Kidney epithelial cell (primary cell): Measurements from ENCODE around the gene DONSON. TPM values are rescaled to one million over a fixed set of nuclear protein-coding genes. Genes with fewer than 3 reads are reported as not detected.
"Not testable (repeated sequence)": the region's sequence is repeated elsewhere in the genome, so short reads cannot be mapped to it uniquely, and the experiment has no call there.

Source experiments
- DNase-seq: peaks from one replicate; pipeline ENCODE4 v3.0.0-alpha.2; 2010; ENCODE audit warnings: low read depth
- H3K27me3 ChIP-seq: 2 replicates; pipeline ENCODE4 v1.6.0; 2011; ENCODE audit warnings: low read length; ENCODE audit not compliant: control insufficient read depth, insufficient read depth
- H3K36me3 ChIP-seq: 2 replicates; pipeline ENCODE4 v1.5.1; 2011; ENCODE audit warnings: low read length; ENCODE audit not compliant: control insufficient read depth, insufficient read depth
- H3K4me3 ChIP-seq: 2 replicates; pipeline ENCODE4 v1.5.1; 2011; ENCODE audit warnings: low read depth, mild to moderate bottlenecking, control low read depth, low read length
- total RNA-seq: library from RNA; depleted of rRNA; stranded (reverse); fragments of >200 nt; gene quantifications from 2 replicates; pipeline ENCODE4 v1.2.3, GENCODE V29; 2015
- TF ChIP-seq, protein P1 (sequence below): IDR thresholded peaks from 2 replicates; pipeline ENCODE4 v1.5.1; 2011; ENCODE audit warnings: mild to moderate bottlenecking, moderate library complexity, low read length, control low read depth, inconsistent platforms; ENCODE audit not compliant: insufficient read depth, poor library complexity, severe bottlenecking

The DONSON gene, protein sequence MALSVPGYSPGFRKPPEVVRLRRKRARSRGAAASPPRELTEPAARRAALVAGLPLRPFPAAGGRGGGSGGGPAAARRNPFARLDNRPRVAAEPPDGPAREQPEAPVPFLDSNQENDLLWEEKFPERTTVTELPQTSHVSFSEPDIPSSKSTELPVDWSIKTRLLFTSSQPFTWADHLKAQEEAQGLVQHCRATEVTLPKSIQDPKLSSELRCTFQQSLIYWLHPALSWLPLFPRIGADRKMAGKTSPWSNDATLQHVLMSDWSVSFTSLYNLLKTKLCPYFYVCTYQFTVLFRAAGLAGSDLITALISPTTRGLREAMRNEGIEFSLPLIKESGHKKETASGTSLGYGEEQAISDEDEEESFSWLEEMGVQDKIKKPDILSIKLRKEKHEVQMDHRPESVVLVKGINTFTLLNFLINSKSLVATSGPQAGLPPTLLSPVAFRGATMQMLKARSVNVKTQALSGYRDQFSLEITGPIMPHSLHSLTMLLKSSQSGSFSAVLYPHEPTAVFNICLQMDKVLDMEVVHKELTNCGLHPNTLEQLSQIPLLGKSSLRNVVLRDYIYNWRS
- 6.8 and 9.1 TPM in 2 replicates for total RNA-seq

DNA sequence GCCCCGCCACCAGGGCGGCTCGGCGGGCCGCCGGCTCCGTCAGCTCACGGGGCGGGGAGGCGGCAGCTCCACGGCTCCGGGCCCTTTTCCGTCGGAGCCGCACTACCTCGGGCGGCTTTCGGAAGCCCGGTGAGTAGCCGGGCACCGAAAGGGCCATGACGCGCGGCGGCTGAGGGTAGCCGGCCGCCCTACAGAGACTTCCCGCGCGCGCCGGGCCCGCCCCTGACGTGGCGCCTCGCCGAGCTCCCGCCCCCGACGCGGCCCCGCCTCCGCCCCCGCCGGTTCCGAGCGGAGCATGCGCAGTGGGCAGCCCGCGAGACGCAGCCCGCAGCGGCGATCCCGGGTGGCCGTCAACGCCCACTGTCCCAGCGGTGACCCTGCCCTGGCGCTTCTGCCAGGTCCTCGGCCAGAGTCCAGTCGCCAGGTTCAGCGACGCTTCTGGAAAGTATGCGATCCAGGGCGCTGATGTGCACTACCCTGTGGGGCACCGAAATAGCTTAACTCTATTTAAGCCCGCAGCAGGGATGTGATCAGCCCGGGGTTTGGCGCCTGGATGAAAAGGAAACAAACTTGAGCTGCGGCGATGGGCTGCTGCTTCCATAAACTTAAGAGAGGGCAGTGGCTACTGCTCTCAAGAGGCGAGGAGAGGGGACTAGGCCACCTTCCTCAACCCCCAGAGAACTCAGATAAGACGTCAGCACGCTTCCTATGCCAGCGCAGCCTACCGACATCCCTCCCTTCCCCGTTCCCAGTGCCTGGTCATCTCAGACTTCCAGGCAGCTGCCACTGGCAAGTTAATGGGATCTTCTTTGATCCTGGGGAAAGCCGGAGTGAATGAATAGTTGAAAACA lies at the start of gene DONSON:
DONSON (minus strand) TSS at position 200 of the 851 bp plus-strand sequence; CDS start at position 157, 43 bp downstream.
- Histone ChIP-seq H3K36me3 (no peaks in the 10 kb centered on the region), H3K27me3 (no peaks in the 10 kb centered on the region), H3K4me3 (peak within 1 kb of the TSS; percentile 91)
- no peak for DNase-seq
- TF ChIP-seq, protein P1, sequence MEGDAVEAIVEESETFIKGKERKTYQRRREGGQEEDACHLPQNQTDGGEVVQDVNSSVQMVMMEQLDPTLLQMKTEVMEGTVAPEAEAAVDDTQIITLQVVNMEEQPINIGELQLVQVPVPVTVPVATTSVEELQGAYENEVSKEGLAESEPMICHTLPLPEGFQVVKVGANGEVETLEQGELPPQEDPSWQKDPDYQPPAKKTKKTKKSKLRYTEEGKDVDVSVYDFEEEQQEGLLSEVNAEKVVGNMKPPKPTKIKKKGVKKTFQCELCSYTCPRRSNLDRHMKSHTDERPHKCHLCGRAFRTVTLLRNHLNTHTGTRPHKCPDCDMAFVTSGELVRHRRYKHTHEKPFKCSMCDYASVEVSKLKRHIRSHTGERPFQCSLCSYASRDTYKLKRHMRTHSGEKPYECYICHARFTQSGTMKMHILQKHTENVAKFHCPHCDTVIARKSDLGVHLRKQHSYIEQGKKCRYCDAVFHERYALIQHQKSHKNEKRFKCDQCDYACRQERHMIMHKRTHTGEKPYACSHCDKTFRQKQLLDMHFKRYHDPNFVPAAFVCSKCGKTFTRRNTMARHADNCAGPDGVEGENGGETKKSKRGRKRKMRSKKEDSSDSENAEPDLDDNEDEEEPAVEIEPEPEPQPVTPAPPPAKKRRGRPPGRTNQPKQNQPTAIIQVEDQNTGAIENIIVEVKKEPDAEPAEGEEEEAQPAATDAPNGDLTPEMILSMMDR = no peak

DNA sequence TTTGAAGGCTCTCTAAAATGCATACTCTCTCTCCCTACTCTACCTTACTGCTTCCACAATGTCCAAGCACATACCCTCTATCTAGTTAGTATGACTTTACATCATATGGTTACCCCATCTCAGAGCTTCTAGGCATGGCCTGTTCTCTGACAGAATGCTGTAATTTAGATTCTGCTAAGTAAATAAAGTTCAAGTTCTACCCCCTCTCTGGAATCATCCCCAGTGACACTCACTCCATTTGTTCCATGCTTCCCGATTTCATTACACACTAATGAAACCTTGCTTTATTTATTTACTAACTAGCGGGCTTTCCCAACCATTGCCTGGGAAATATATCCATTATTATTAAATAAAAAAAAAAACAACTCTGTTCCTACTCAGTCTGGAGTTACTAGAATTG lies 45.8 kb upstream of the DONSON start:
- no peaks in the 10 kb centered on the region for H3K27me3 ChIP-seq
- TF ChIP-seq, protein P1 = no peak
- DNase-seq = no peak
- no peak overlapping the region for H3K4me3 ChIP-seq
- no peaks in the 10 kb centered on the region for H3K36me3 ChIP-seq

DNA sequence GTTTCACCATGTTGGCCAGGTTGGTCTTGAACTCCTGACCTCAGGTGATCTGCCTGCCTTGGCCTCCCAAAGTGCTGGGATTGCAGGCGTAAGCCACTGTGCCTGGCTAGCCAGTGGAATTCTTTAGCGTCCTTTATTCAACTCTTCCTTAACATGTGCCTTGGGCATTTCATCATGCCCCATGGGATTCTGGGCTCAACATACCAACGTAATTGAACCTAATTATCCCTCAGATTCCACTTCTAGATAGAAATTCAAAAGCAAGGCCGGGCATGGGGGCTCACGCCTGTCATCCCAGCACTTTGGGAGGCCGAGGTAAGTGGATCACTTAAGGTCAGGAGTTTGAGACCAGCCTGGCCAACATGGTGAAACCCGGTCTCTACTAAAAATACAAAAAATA lies 37.7 kb upstream of the DONSON start:
- DNase-seq, H3K27me3 ChIP-seq, H3K4me3 ChIP-seq, H3K36me3 ChIP-seq: not testable (repeated sequence)

DNA sequence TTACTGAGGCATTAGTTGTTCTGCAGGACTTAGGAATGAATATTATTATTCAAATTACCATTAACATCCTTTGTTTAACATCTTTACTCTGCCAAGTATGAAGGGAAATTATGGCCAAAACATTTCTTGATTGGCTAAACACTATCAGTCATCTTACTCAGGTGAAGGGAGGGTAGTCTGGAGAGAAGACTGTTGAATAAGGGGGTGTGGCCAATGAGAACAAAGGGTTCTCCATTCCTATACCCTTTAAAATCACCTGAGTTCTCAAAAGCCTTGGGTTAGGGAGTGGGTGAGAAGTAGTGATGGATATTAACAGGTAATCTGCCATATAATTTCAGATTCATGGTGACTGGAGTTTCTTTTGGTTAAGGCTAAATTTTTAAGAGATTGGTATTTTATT lies 33.8 kb upstream of the DONSON start:
- Histone ChIP-seq H3K36me3 (no peaks in the 10 kb centered on the region), H3K4me3 (no peak overlapping the region), H3K27me3 (no peaks in the 10 kb centered on the region)
- TF ChIP-seq, protein P1 = no peak
- no peak for DNase-seq

DNA sequence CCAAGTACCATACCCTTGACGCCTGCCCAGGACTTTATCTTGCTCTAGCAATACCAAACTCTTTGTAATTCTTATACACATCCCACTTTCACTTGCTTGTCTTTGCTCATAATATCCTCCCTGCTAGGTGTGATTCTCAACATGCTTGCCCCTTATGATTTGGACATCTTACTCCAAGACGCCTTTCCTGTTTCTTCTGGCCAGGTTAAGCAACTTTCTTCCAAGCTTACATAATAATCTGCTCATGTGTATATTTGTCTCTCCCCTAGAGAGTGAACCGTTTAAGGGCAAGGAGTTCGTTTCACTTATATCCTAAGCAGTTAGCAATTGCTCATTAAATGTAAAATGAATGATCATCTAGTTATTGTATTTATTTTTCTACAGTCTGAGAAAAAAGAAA lies 31.2 kb upstream of the DONSON start:
- DNase-seq = no peak
- TF ChIP-seq, protein P1 = no peak
- H3K27me3 ChIP-seq = no peaks in the 10 kb centered on the region

DNA sequence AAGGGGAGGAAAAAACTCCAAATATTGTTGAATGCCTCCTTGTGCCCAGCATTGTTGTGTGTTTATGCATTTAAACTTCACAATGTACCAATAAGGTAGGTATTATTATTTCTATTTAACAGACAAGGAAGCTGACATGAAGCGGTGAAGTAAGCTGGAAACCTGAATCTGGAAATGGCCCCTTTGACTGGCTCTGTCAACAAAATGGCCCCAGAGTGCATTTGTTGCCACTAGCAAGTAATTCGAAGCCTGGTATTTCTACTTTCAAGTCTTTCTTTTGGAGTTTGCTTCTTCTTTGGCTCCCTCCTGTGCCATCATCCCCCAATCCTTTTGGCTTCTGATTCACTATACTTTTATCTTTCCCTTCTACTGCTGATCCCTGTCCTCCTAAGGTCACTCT lies 29.9 kb upstream of the DONSON start:
- no peak overlapping the region for H3K4me3 ChIP-seq
- TF ChIP-seq, protein P1 = no peak
- no peaks in the 10 kb centered on the region for H3K36me3 ChIP-seq
- DNase-seq = no peak
- no peaks in the 10 kb centered on the region for H3K27me3 ChIP-seq

More for the DNA sequence above, 31.2 kb upstream of the DONSON start:
- no peak overlapping the region for H3K4me3 ChIP-seq
- H3K36me3 ChIP-seq = no peaks in the 10 kb centered on the region

DNA sequence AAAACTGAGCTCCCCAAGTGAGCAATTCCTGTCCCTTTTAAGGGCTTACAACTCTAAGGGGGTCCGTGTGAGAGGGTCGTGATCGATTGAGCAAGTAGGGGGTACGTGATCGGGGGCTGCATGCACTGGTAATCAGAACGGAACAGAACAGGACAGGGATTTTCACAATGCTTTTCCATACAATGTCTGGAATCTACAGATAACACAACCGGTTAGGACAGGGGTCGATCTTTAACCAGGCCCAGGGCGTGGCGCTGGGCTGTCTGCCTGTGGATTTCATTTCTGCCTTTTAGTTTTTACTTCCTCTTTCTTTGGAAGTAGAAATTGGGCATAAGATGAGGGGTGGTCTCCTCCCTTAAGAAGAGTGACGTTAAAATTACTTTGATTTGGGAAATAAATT lies 29.1 kb upstream of the DONSON start:
- not testable (repeated sequence) for H3K27me3 ChIP-seq, H3K36me3 ChIP-seq, H3K4me3 ChIP-seq, DNase-seq
